ENCODE data around the gene TIAM2.
A peak's percentile ranks its signal among the peaks of the same experiment; 100 is the strongest.
"Not testable (repeated sequence)": the region's sequence is repeated elsewhere in the genome, so short reads cannot be mapped to it uniquely, and the experiment has no call there.

The TIAM2 gene

GRCh38 chr6:155264693-155265320 is 269.7 kb downstream of the TIAM2 start:
- FAIRE-seq: no peak

GRCh38 chr6:155265843-155266535 is 270.9 kb downstream of the TIAM2 start:
- FAIRE-seq: no peak

DNA sequence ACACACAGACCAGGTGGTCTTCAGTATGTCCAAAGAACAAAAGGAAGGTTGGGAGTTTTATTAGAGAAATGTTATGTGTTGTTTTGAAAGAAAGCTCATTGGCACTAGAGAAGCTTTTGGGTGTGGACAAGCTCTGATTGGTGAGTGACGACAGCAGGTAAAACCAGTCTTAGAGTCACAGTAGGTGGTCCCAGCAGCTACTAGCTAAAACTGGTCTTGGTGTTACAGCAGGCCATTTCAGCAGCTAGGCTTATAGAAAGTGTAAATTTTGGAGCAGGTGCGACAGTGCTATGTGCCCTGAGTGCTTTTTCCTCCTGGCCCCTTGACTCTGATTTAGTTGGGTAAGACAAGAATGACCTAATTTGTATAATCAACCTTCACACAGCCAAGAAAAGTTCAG is 272.3 kb downstream of the TIAM2 start:
- FAIRE-seq: no peak

DNA sequence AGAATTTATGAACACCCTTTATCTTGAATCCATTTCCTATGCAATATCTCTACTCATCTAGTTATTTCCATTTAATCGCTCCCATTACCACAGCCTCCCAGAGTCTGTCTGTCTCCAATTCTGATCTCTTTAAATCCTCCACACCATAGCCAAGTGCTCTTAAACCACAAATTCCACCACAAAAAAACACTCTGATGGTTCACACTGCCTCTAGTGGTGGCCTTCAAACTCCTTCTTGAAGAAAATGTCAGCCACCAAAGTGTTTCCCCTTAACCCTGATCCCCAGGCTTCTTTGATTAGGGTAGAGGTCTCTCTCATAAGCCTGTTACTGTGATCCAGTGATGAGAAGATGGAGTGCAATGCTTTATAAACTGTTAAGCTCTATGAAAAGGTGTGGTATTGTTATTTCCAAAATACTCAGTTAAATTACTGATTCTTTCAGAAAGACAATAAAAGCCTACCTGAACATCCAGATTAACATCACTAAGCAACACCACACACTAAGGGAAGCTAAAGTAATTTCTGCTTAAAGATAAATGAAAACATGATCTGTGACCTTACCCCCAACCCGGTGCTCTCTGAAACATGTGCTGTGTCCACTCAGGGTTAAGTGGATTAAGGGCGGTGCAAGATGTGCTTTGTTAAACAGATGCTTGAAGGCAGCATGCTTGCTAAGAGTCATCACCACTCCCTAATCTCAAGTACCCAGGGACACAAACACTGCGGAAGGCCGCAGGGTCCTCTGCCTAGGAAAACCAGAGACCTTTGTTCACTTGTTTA is 273.2 kb downstream of the TIAM2 start:
- not testable (repeated sequence) for FAIRE-seq

- FAIRE-seq: no peak
These were observed 274.6 kb downstream of the TIAM2 start for GRCh38 chr6:155269765-155270164.

DNA sequence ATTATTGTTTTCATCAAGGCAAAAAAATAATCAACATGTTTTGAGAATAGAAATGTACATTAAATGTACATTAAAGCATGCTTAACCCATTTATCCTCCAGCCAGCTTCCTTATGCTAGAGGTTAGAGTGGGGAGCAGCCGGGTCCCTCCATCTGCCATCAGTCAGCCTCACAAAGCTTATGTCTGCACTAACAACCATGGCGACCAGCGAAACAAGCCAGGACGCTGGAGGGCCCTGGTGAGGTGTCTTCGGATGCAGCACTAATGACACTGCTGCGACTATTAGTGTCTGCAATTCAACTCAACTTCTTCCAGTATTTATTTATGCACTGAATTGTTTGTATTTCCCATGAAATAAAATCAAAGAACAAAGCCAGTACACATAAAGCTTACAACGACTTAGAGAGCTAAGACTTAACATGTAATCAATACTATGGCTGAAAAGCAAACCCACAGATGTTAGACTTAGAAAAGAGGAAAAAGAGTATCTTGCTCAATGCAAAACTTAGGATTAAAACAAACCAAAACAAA is 275.5 kb downstream of the TIAM2 start:
- no peak for FAIRE-seq

DNA sequence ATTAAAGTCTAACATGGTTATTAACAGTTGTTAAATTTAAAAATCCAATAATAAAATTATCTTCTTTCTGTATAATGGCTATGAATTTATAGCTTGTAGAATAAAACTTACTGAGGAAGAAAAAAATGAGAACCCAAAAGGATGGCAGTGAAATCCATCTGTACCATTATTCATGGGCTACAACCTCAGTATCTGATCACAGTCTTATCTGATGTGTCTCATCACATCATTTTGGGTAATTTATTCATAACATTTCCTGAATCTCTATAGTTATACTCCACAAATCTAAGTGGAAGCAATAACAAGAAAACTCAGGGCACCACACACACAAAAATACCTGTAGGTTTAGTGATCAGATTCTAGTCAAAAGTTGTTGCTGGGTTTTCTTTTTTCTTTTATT is 276.0 kb downstream of the TIAM2 start:
- no peak for FAIRE-seq

DNA sequence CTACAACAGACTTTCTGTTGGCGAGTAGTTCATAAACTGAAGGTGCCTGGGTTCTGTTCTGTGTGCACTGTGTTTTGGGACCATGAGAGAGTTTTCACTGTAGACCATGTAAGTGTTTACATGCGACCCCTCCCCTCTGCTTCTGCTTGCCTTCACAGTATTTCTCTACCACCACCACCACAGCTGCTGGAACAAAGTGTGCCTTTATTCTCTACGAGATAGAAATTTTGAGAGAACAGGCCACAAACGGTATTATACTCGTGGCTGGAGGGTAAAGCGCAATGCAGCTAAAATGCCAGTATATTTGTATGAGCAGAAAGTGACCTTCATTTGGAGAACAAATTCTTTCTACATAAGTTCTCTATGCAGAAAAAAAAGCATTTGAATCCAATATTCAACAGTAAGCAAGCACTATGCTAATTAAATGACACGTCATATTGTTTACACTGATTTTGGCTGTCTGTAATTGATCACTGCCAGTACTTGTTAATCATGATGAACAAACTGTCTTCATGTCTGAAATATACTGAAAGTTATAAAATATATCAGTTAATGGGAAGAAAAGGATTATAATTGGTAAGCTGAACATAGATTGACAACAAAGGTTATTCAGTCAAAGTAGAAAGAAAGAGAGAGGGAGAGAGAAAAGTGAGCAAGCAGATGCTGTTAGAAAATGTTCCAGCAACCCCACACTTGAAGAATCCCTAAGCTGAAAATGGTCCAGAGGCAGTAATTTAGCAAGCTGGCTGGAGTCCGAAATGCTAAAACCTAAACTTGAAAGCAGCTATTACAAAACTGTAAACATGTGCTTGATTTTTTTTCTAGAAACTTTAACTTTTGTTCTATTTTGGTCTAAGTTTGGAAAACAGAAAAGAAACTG is 277.5 kb downstream of the TIAM2 start:
- FAIRE-seq: peak; percentile 94

GRCh38 chr6:155273431-155273830 is 278.3 kb downstream of the TIAM2 start:
- no peak for FAIRE-seq

DNA sequence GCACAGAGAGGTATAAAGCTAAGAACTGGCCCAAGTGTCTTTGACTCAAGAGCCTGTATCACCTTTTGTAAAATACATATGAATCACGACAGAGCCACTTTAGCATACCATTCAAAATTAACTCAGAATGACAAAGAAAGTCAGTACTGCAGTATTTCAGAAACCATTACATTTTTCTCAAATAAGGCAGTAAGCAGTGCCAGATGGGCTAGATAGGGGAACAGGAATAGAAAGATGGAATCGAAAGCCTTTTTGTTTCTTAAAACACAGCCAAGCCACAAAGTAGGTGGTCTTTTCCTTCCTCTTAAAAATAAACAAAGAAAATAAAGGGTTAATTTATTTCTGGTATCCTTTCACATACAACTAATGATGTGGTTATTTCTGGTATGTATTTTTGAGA is 279.0 kb downstream of the TIAM2 start:
- FAIRE-seq: no peak

GRCh38 chr6:155274533-155274932 is 279.4 kb downstream of the TIAM2 start:
- no peak for FAIRE-seq

DNA sequence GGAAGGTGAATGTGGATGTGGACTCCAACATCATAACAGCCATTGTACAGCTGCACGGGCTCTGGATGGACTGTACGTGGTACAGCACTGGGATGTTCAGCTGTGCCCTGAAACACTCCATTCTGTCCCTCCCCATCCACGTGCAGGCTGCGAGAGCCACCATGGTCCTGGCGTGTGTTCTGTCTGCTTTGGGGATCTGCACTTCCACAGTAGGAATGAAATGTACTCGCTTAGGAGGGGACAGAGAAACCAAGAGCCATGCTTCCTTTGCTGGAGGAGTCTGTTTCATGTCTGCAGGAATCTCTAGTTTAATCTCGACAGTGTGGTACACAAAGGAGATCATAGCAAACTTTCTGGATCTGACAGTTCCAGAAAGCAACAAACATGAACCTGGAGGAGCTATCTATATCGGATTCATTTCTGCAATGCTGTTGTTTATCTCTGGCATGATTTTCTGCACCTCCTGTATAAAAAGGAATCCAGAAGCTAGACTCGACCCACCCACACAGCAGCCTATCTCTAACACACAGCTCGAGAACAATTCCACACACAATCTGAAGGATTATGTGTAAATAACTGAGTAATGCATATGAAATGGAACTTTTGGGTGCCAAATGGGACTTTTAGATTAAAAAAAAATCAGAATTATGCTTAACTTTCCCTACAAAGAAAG is 280.8 kb downstream of the TIAM2 start:
- FAIRE-seq: no peak

DNA sequence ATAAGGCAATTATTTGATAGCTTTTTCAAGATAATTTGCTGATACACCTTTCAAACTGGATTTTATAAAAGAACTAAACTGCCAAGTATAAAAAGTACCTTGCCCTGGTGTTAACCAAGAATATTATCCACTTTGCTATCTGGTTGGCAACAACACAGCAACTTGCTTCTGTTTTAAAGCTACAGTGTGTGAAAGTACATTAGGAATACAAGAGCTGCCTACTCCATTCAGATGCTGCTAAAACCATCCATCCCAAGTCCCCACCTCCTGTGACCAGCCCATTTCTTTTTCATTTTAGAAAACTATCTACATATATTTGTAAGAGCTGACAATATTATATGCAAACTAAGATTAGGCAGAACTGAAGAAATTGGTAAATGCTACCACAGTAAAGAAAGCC is 281.5 kb downstream of the TIAM2 start:
- FAIRE-seq: no peak

DNA sequence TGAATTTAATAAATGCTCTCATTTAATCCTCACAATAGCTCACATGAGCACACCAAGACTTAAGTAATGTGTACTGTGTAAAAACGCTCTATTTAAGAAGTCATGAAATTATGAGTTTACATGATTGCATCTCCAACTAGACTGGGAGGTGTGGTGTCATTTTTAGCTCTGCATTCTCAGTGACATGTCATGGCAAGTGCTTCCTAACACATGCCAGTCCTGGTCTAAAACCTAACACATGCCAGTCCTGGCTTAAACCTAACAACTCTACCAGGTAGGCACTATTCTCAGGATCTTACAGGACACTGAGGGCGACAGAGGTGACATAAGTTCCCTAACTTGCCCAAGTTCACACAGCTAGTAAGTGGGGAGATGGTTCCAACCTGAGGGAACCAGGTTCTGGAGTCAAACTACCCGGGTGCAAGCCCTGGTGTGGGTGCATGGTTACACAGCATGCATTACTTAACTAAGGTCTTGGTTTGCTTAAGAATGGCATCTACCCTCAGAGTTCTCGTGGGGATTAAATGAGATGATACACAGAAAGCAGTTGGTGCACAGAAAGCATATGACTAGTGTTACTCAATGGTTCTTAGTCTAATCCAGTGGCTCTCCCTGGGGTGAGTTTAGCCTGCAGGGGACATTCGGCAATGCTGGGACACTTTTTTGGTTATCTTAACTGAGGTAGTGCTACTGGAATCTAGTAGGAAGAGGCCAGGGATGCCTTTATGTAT is 283.4 kb downstream of the TIAM2 start:
- FAIRE-seq: no peak

- FAIRE-seq: no peak
These were observed 289.7 kb downstream of the TIAM2 start for GRCh38 chr6:155284775-155285174.

DNA sequence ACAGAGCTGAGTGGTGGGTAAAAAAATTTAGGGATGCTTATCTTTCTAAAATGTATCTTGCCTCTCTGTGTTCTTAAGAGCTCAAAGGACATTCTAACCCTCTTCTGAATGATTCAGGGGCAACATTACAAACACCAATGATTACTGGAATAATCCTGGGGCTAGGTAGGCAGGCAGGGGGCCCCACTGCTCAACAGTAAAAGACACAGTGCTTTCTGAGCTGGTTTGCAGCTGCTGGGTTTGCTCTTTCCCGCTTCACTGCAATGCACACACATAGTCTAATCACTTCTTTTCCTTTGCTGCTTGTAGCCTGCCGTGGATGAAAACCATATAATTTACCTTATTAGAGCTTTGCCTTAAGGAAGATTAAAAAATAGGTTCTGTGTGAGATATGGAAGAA is 292.6 kb downstream of the TIAM2 start:
- FAIRE-seq: no peak

DNA sequence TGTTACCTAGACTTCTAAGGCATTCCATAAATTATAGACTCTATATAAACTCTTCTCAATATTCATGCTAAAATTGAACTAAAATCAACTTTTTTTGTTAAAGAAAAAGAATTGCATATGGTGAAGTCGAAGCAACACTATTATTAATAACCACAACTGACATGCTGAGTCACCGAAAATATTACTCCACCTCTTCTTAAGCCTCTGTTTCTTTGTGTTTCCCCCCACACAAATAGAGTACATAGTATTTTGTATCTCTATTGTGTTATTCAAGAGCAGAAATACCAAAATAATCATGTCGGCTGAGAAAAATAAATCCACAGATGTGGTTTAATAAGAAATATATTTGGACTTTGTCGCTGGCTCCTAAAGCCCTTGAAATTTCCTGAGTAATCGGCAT is 295.4 kb downstream of the TIAM2 start:
- no peak for FAIRE-seq

GRCh38 chr6:155291291-155291690 is 296.2 kb downstream of the TIAM2 start:
- FAIRE-seq: no peak

DNA sequence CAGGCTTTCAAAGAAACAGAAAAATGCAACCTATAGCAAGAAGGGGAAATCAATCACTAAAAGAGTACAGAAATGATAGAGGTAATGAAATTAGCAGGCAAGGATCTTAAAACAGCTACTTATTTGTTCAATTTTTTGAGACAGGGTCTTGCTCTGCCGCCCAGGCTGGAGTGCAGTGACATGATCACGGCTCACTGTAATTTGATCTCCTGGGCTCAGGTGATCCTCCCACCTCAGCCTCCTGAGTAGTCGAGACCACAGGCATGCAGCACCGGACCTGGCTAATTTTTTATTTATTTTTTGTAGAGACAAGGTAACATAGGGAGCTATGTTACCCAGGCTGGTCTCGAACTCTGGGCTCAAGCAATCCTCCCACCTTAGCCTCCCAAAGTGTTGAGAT is 297.6 kb downstream of the TIAM2 start:
- FAIRE-seq: no peak

- no peak for FAIRE-seq
These were observed 302.6 kb downstream of the TIAM2 start for GRCh38 chr6:155297669-155298068.

GRCh38 chr6:155301867-155302266 is 306.8 kb downstream of the TIAM2 start:
- FAIRE-seq: no peak
